Right atrium auricular region (tissue), 2 donors: ENCODE results near the gene NOCT. TPM values are rescaled to one million over a fixed set of nuclear protein-coding genes. Genes with fewer than 3 reads are reported as not detected.

Experiments used
- DNase-seq: peaks from one replicate; pipeline ENCODE4 v3.0.0-alpha.2; 2019; ENCODE audit warnings: low spot score
- H3K27ac ChIP-seq, 2 donors: fragments of 200-600 bp; sonication (generic); 1 replicate in 1 of 2; 2 replicates in 1 of 2; pipeline ENCODE4 v1.5.1; 2016 to 2019
- H3K27me3 ChIP-seq, 2 donors: fragments of 200-600 bp; sonication (generic); one replicate each; pipeline versions ENCODE4 v1.5.1 to v1.6.0; 2017 to 2019
- H3K36me3 ChIP-seq: fragments of 200-600 bp; sonication (generic); one replicate; pipeline ENCODE4 v1.5.1; 2016
- H3K4me1 ChIP-seq, 2 donors: fragments of 200-600 bp; sonication (generic); one replicate each; pipeline versions ENCODE4 v1.5.1 to v1.6.0; 2017 to 2019
- H3K4me3 ChIP-seq, 2 donors: fragments of 200-600 bp; sonication (generic); 1 replicate in 1 of 2; 2 replicates in 1 of 2; pipeline ENCODE4 v1.5.1; 2017 to 2019; ENCODE audit warnings: mild to moderate bottlenecking in 1 of 2, moderate library complexity in 1 of 2
- H3K9me3 ChIP-seq, 2 donors: fragments of 200-600 bp; sonication (generic); one replicate each; pipeline ENCODE4 v1.5.1; 2019
- total RNA-seq, 2 donors: library from RNA; depleted of rRNA; stranded (reverse); fragments of >200 nt; gene quantifications; one replicate each; pipeline ENCODE4 v1.1.0, GENCODE V29; 2016
- TF ChIP-seq, protein P1 (sequence below), 2 donors: fragments of 200-600 bp; sonication (generic); IDR thresholded peaks; one replicate each; pipeline ENCODE4 v1.5.1; 2019; ENCODE audit warnings: antibody characterized with exemption in 2 of 2

Gene NOCT
- total RNA-seq, 2 donors from 2014 or later, result 6.7 to 6.8 TPM

DNA sequence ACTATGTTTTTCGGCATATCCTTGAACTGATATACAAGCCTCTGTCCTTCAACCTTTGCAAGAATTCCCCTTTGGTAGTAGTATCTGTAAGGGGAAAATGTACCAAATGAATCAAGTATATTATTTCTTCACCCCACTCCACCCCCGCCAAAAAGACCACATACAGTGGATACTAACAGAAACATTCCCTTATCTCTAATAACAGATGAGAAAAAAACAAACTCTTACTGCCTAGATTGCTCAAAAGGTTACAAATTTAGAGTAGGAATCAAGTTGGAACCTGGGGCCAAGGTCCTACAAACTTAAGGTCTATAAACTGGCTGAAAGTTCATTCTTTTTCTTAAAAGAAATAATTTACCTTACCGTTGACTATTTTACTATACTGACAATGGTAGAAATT is 45.0 kb downstream of the NOCT start:
- H3K4me1 ChIP-seq, result peaks cover 0 to 10% of the 10 kb centered on the region in 2 donors
- no peak overlapping the region for H3K4me3 ChIP-seq
- no peaks in the 10 kb centered on the region for H3K9me3 ChIP-seq
- TF ChIP-seq, protein P1, sequence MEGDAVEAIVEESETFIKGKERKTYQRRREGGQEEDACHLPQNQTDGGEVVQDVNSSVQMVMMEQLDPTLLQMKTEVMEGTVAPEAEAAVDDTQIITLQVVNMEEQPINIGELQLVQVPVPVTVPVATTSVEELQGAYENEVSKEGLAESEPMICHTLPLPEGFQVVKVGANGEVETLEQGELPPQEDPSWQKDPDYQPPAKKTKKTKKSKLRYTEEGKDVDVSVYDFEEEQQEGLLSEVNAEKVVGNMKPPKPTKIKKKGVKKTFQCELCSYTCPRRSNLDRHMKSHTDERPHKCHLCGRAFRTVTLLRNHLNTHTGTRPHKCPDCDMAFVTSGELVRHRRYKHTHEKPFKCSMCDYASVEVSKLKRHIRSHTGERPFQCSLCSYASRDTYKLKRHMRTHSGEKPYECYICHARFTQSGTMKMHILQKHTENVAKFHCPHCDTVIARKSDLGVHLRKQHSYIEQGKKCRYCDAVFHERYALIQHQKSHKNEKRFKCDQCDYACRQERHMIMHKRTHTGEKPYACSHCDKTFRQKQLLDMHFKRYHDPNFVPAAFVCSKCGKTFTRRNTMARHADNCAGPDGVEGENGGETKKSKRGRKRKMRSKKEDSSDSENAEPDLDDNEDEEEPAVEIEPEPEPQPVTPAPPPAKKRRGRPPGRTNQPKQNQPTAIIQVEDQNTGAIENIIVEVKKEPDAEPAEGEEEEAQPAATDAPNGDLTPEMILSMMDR (IDR thresholded peaks at IDR 0.05), result no peak
- H3K27me3 ChIP-seq, result no peaks in the 10 kb centered on the region
- DNase-seq, result no peak
- H3K36me3 ChIP-seq, result peaks cover 77% of the 10 kb centered on the region
- no peak overlapping the region for H3K27ac ChIP-seq

DNA sequence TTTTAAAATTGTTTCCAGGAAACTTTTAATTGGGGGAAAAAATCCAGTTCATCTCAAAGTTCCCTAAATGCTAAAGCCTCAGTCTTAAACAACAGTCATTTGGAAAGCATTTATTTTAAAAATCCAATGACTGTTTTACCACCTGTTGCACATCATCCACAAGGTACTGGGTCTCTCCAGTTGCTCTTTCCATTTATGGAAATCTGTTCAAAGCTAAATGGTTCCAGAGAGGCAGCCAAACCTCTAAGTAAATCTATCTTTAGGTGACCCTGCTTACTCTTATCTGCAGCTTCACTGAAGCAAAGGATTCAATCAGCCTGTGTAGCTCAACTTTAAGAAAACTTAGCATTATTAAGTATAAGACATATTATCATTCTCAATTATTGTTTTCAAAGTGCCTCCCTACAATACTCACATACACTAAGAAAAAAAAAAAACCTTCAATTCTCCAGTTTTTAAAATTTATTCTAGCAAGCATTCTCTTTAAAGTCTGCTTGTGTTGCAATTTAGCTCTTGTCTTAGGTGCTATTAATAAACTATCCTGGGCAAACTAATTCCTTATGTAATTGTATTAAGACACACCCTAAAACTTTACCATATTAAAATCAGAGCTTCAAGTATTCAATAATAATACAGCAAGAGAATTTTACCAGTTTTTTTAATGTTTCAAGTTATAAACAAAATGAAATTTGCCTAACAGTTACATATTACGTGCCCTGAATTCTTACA is 60.6 kb downstream of the NOCT start:
- peaks cover 0 to 53% of the 10 kb centered on the region in 2 donors for H3K4me1 ChIP-seq

DNA sequence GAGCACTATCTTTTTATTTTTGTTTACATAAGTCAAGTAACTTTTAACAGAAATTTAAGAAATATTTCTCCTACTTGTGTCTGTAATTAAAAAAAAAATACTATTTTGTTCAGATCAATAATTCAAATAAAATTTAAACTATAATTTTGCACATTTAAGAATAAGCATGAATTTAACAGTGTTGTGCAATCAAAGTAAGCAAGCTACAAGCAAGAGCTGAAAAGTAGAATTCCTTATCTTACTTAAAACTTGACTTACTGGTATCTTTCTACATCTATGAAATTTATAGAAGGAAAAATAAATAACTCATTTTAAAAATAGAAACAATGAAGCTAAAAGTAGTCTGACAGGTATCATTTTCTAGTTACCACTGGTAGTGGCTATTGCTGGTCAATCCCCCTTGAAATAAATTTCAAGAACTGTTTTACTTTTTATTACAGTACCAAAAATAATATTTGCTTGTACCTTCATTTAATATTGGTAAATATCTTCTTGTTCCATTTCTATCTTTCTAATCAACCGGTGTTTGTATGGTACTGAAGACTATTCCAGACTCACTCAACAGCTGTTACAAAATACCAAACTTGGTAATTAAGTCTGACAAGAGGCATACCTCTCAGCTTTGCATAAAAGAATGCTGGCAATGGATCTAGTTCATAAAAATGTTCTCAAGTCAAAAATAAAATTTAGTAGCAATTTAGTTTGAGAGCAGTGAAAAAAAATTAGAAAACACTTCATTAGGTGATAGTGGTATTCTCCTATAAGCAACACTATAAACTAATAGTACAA is 62.2 kb downstream of the NOCT start:
- peaks cover 0 to 62% of the 10 kb centered on the region in 2 donors for H3K4me1 ChIP-seq
- peak overlapping the region; percentile 75 to 97 for H3K27ac ChIP-seq
- DNase-seq, result no peak
- TF ChIP-seq, protein P1 (IDR thresholded peaks at IDR 0.05), result no peak
- H3K36me3 ChIP-seq, result no peaks in the 10 kb centered on the region
- no peaks in the 10 kb centered on the region for H3K27me3 ChIP-seq
- H3K4me3 ChIP-seq, result peak overlapping the region in 1 of 2 donors; percentile 2
- H3K9me3 ChIP-seq, result no peaks in the 10 kb centered on the region

More for the DNA sequence above, 60.6 kb downstream of the NOCT start:
- DNase-seq, result no peak
- Histone ChIP-seq H3K27me3 (no peaks in the 10 kb centered on the region), H3K9me3 (no peaks in the 10 kb centered on the region), H3K27ac (peak overlapping the region; percentile 75 to 97), H3K36me3 (peaks cover 15% of the 10 kb centered on the region), H3K4me3 (no peak overlapping the region)
- TF ChIP-seq, protein P1 (IDR thresholded peaks at IDR 0.05), result no peak

DNA sequence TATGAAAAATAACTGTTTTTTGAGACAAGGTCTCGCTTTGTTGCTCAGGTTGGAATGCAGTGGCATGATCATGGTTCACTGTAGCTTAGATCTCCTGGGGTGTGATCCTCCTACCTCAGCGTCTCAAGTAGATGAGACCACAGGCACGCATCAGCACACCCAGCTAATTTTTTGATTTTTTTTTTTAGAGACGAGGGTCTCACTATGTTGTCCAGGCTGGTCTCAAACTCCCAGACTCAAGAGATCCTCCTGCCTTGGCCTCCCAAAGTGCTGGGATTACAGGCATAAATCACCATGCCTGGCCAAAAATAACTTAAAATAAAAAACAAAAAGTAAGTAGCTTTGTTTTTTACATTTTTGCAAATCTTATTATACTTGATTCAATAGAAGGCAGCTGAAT is 63.3 kb downstream of the NOCT start:
- no peaks in the 10 kb centered on the region for H3K9me3 ChIP-seq
- no peaks in the 10 kb centered on the region for H3K36me3 ChIP-seq
- H3K4me1 ChIP-seq, result peaks cover 0 to 59% of the 10 kb centered on the region in 2 donors
- H3K4me3 ChIP-seq, result no peak overlapping the region
- DNase-seq, result no peak
- H3K27me3 ChIP-seq, result no peaks in the 10 kb centered on the region
- peak overlapping the region; percentile 75 to 97 for H3K27ac ChIP-seq
- TF ChIP-seq, protein P1 (IDR thresholded peaks at IDR 0.05), result no peak

DNA sequence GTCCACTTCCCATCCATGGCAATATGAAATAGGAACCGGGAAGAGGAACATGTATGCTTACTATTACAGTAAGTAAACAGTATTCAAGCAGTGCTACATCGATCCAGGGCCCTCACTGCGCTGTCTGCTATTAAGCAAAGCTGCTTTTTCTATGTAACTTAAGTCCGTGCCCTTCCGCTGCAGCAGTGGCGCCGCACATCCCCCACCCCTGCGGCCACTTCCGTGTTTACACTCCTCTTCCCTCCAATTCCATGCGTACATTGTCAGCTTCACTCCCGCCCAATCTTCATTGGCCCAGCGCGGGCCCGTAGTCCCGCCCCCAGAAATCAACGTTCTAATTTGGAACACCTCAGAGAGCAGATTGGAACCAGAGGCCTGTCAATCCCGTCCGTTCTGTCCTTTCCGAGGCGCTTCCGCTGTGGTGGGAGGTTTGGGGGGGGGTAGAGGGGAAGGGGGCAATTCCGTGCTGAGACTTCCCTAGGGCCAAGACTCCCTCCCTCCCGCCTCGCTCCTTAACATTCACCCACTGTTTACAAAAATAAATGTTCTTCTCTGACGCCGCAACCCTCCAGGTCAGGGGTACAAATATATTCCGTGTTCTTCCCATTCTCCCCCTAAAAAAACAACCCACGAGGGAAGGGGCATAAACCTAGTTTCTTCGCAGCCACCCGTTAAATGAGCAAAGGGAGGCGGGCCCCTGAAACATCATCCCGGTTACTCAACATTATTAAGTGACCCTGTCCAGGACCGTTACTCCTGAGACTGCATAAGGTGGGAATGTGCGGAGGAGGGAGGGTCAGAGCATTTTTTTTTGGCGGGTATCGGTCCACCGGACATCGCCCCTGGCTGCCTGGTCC is 67.4 kb downstream of the NOCT start:
- peak overlapping the region; percentile 72 to 74 for H3K4me3 ChIP-seq
- H3K27ac ChIP-seq, result peak overlapping the region; percentile 94 to 97
- H3K4me1 ChIP-seq, result peaks cover 0 to 40% of the 10 kb centered on the region in 2 donors
- H3K36me3 ChIP-seq, result no peaks in the 10 kb centered on the region
- H3K27me3 ChIP-seq, result no peaks in the 10 kb centered on the region
- H3K9me3 ChIP-seq, result no peaks in the 10 kb centered on the region
- peak; percentile 97 for DNase-seq
- TF ChIP-seq, protein P1 (IDR thresholded peaks at IDR 0.05), result no peak
